Large intestine (tissue), 3 donors: ENCODE results near the gene AJUBA. TPM values are rescaled to one million over a fixed set of nuclear protein-coding genes. Genes with fewer than 3 reads are reported as not detected.
A peak's percentile ranks its signal among the peaks of the same experiment; 100 is the strongest.

ENCODE experiments used
- DNase-seq, 2 donors: peaks; one replicate each; pipeline versions ENCODE4 v3.0.0 to v3.0.0-alpha.2; 2013
- H3K27ac ChIP-seq: one replicate; pipeline ENCODE4 v1.5.1; 2013; ENCODE audit warnings: low read length
- H3K27me3 ChIP-seq: 2 replicates; pipeline ENCODE4 v1.6.1; 2013; ENCODE audit warnings: low read length; ENCODE audit not compliant: control insufficient read depth, insufficient read depth
- H3K36me3 ChIP-seq: 2 replicates; pipeline ENCODE4 v1.6.1; 2013; ENCODE audit warnings: low read length; ENCODE audit not compliant: control insufficient read depth, insufficient read depth
- H3K4me1 ChIP-seq: one replicate; pipeline ENCODE4 v1.6.1; 2013; ENCODE audit warnings: low read length; ENCODE audit not compliant: control insufficient read depth, insufficient read depth
- H3K4me3 ChIP-seq: one replicate; pipeline ENCODE4 v1.5.1; 2013; ENCODE audit warnings: low read length
- H3K9me3 ChIP-seq: one replicate; pipeline ENCODE4 v1.6.1; 2013; ENCODE audit warnings: mild to moderate bottlenecking, low read depth, low read length, moderate library complexity; ENCODE audit not compliant: control insufficient read depth
- WGBS: methylation state at CpG from one replicate; pipeline ENCODE4 v1.1.5; 2013; ENCODE audit warnings: low lambda C conversion rate; ENCODE audit not compliant: insufficient coverage; 5-methylcytosine and 5-hydroxymethylcytosine counted together
- polyA plus RNA-seq: library from polyadenylated mRNA; unstranded; fragments of 120-200 nt; gene quantifications from one replicate; pipeline ENCODE4 v1.2.1, GENCODE V29; 2013

The AJUBA gene
- polyA plus RNA-seq, 1 donor = 22.0 TPM

- peak overlapping the region; percentile 92 for H3K4me3 ChIP-seq
- no CpG with 5 or more reads among the region's 76 CpGs for WGBS
- H3K4me1 ChIP-seq = peaks cover 37% of the 10 kb centered on the region
- H3K9me3 ChIP-seq = no peaks in the 10 kb centered on the region
- DNase-seq = peak in 1 of 2 donors; percentile 63
- peaks cover 15% of the 10 kb centered on the region for H3K27me3 ChIP-seq
- H3K27ac ChIP-seq = peak overlapping the region; percentile 70
- no peaks in the 10 kb centered on the region for H3K36me3 ChIP-seq
These were observed 1.1 kb downstream of the AJUBA start for GRCh38 chr14:22981090-22981875.

GRCh38 chr14:22980672-22981089 lies 1.7 kb downstream of the AJUBA start:
- H3K4me3 ChIP-seq = peak overlapping the region; percentile 92
- peaks cover 43% of the 10 kb centered on the region for H3K4me1 ChIP-seq
- H3K9me3 ChIP-seq = no peaks in the 10 kb centered on the region
- DNase-seq = peak in 1 of 2 donors; percentile 56
- WGBS = no CpG with 5 or more reads among the region's 41 CpGs
- H3K27me3 ChIP-seq = peaks cover 15% of the 10 kb centered on the region
- H3K36me3 ChIP-seq = no peaks in the 10 kb centered on the region
- H3K27ac ChIP-seq = peak overlapping the region; percentile 90

GRCh38 chr14:22979748-22980392 lies 2.5 kb downstream of the AJUBA start:
- Histone ChIP-seq H3K36me3 (peaks cover under 1% of the 10 kb centered on the region), H3K4me1 (peaks cover 44% of the 10 kb centered on the region), H3K27me3 (peaks cover 15% of the 10 kb centered on the region), H3K4me3 (peak overlapping the region; percentile 39), H3K27ac (peak overlapping the region; percentile 90), H3K9me3 (no peaks in the 10 kb centered on the region)
- WGBS = no CpG with 5 or more reads among the region's 8 CpGs
- DNase-seq = no peak

GRCh38 chr14:22978981-22979671 lies 3.2 kb downstream of the AJUBA start:
- WGBS = 33% methylated on average over 1 of the region's 5 CpGs
- H3K27ac ChIP-seq = peak overlapping the region; percentile 90
- peak; percentile 45 to 66 for DNase-seq

GRCh38 chr14:22978487-22978837 lies 3.9 kb downstream of the AJUBA start:
- H3K27ac ChIP-seq = peak overlapping the region; percentile 90
- no CpG with 5 or more reads among the region's 3 CpGs for WGBS
- H3K27me3 ChIP-seq = peaks cover 15% of the 10 kb centered on the region
- H3K4me3 ChIP-seq = no peak overlapping the region
- no peak for DNase-seq
- no peaks in the 10 kb centered on the region for H3K9me3 ChIP-seq
- peaks cover 44% of the 10 kb centered on the region for H3K4me1 ChIP-seq
- H3K36me3 ChIP-seq = peaks cover 9% of the 10 kb centered on the region

More at GRCh38 chr14:22978981-22979671, 3.2 kb downstream of the AJUBA start:
- no peaks in the 10 kb centered on the region for H3K9me3 ChIP-seq
- peaks cover 7% of the 10 kb centered on the region for H3K36me3 ChIP-seq
- H3K4me3 ChIP-seq = peak overlapping the region; percentile 8
- peaks cover 44% of the 10 kb centered on the region for H3K4me1 ChIP-seq
- H3K27me3 ChIP-seq = peaks cover 15% of the 10 kb centered on the region

GRCh38 chr14:22977684-22978486 lies 4.5 kb downstream of the AJUBA start:
- H3K9me3 ChIP-seq = no peaks in the 10 kb centered on the region
- peaks cover 44% of the 10 kb centered on the region for H3K4me1 ChIP-seq
- DNase-seq = peak; percentile 90 to 94
- H3K36me3 ChIP-seq = peaks cover 14% of the 10 kb centered on the region
- peaks cover 15% of the 10 kb centered on the region for H3K27me3 ChIP-seq
- no CpG with 5 or more reads among the region's 8 CpGs for WGBS
- peak overlapping the region; percentile 90 for H3K27ac ChIP-seq
- H3K4me3 ChIP-seq = no peak overlapping the region

GRCh38 chr14:22977434-22977683 lies 5.0 kb downstream of the AJUBA start:
- Histone ChIP-seq H3K36me3 (peaks cover 14% of the 10 kb centered on the region), H3K27ac (peak overlapping the region; percentile 76), H3K9me3 (no peaks in the 10 kb centered on the region), H3K4me3 (no peak overlapping the region), H3K27me3 (peaks cover 15% of the 10 kb centered on the region), H3K4me1 (peaks cover 44% of the 10 kb centered on the region)
- no peak for DNase-seq

GRCh38 chr14:22976620-22977433 lies 5.5 kb downstream of the AJUBA start:
- Histone ChIP-seq H3K4me3 (no peak overlapping the region), H3K27ac (peak overlapping the region; percentile 76), H3K27me3 (peaks cover 11% of the 10 kb centered on the region), H3K36me3 (peaks cover 14% of the 10 kb centered on the region), H3K9me3 (no peaks in the 10 kb centered on the region), H3K4me1 (peaks cover 44% of the 10 kb centered on the region)
- DNase-seq = peak; percentile 90 to 95
- 0% methylated on average over 1 of the region's 6 CpGs for WGBS

GRCh38 chr14:22974530-22975313 lies 7.6 kb downstream of the AJUBA start:
- Histone ChIP-seq H3K27me3 (no peaks in the 10 kb centered on the region), H3K4me1 (peaks cover 41% of the 10 kb centered on the region), H3K4me3 (no peak overlapping the region), H3K36me3 (peaks cover 16% of the 10 kb centered on the region), H3K27ac (no peak overlapping the region), H3K9me3 (no peaks in the 10 kb centered on the region)
- no peak for DNase-seq
- WGBS = no CpG with 5 or more reads among the region's 9 CpGs
